HepG2 (cell line): ENCODE data around the gene HLA-F. TPM values are rescaled to one million over a fixed set of nuclear protein-coding genes. Genes with fewer than 3 reads are reported as not detected.

Experiments used
- ARID2 ChIP-seq: sonication (generic); formaldehyde crosslinking; IDR thresholded peaks from 2 replicates; pipeline ENCODE4 v1.8.1; 2022; ENCODE audit warnings: mild to moderate bottlenecking, missing genetic modification reagents, borderline replicate concordance
- HMG20B ChIP-seq: conservative IDR thresholded peaks from 2 replicates; pipeline ENCODE4 v1.6.1; 2016; ENCODE audit warnings: missing genetic modification reagents, missing compliant biosample characterization
- MTF2 ChIP-seq: sonication (generic); formaldehyde crosslinking; IDR thresholded peaks from 2 replicates; pipeline ENCODE4 v1.5.0; 2020; ENCODE audit warnings: missing genetic modification reagents, borderline replicate concordance
- NFYB ChIP-seq: sonication (generic); formaldehyde crosslinking; IDR thresholded peaks from 2 replicates; pipeline ENCODE4 v1.4.0; 2020; ENCODE audit warnings: missing genetic modification reagents
- NKX3-1 ChIP-seq: sonication (generic); formaldehyde crosslinking; IDR thresholded peaks from 2 replicates; pipeline ENCODE4 v1.5.0; 2020; ENCODE audit warnings: missing genetic modification reagents
- POGZ ChIP-seq: sonication (generic); formaldehyde crosslinking; IDR thresholded peaks from 2 replicates; pipeline ENCODE4 v1.4.0; 2020; ENCODE audit warnings: mild to moderate bottlenecking, missing genetic modification reagents
- RARA ChIP-seq: IDR thresholded peaks from 2 replicates; pipeline ENCODE4 v1.6.1; 2016; ENCODE audit warnings: missing genetic modification reagents, missing compliant biosample characterization
- SETDB1 ChIP-seq: sonication (generic); formaldehyde crosslinking; IDR thresholded peaks from 2 replicates; pipeline ENCODE4 v1.5.1; 2020; ENCODE audit warnings: missing genetic modification reagents, mild to moderate bottlenecking, borderline replicate concordance
- TARDBP ChIP-seq: sonication (generic); formaldehyde crosslinking; IDR thresholded peaks from 2 replicates; pipeline ENCODE4 v1.8.0; 2022; ENCODE audit warnings: mild to moderate bottlenecking, missing genetic modification reagents
- TGIF2 ChIP-seq: IDR thresholded peaks from 2 replicates; pipeline ENCODE4 v1.6.1; 2016; ENCODE audit warnings: control low read depth, missing compliant biosample characterization
- THAP8 ChIP-seq: sonication (generic); formaldehyde crosslinking; IDR thresholded peaks from 2 replicates; pipeline ENCODE4 v1.5.1; 2020; ENCODE audit warnings: missing genetic modification reagents, mild to moderate bottlenecking, borderline replicate concordance
- ZBTB39 ChIP-seq: sonication (generic); formaldehyde crosslinking; IDR thresholded peaks from 2 replicates; pipeline ENCODE4 v1.5.0; 2020; ENCODE audit warnings: missing genetic modification reagents
- ZFP36L1 ChIP-seq: sonication (generic); formaldehyde crosslinking; IDR thresholded peaks from 2 replicates; pipeline ENCODE4 v1.8.0; 2022; ENCODE audit warnings: mild to moderate bottlenecking, missing genetic modification reagents, moderate library complexity
- ZNF430 ChIP-seq: sonication (generic); formaldehyde crosslinking; IDR thresholded peaks from 2 replicates; pipeline ENCODE4 v1.9.0; 2021; ENCODE audit warnings: mild to moderate bottlenecking, missing genetic modification reagents
- ZNF564 ChIP-seq: sonication (generic); formaldehyde crosslinking; IDR thresholded peaks from 2 replicates; pipeline ENCODE4 v1.8.1; 2023; ENCODE audit warnings: mild to moderate bottlenecking, missing genetic modification reagents
- ZNF576 ChIP-seq: sonication (generic); formaldehyde crosslinking; IDR thresholded peaks from 2 replicates; pipeline ENCODE4 v1.4.0; 2020; ENCODE audit warnings: mild to moderate bottlenecking, missing genetic modification reagents
- ZNF749 ChIP-seq: sonication (generic); formaldehyde crosslinking; IDR thresholded peaks from 2 replicates; pipeline ENCODE4 v1.8.0; 2022; ENCODE audit warnings: mild to moderate bottlenecking, missing genetic modification reagents, moderate library complexity, borderline replicate concordance
- ZNF775 ChIP-seq: sonication (generic); formaldehyde crosslinking; IDR thresholded peaks from 2 replicates; pipeline ENCODE4 v1.4.0; 2020; ENCODE audit warnings: missing genetic modification reagents, mild to moderate bottlenecking, moderate library complexity, borderline replicate concordance
- ZNF776 ChIP-seq: sonication (generic); formaldehyde crosslinking; IDR thresholded peaks from 2 replicates; pipeline ENCODE4 v1.4.0; 2020; ENCODE audit warnings: mild to moderate bottlenecking, missing genetic modification reagents
- ZNF784 ChIP-seq: sonication (generic); formaldehyde crosslinking; IDR thresholded peaks from 2 replicates; pipeline ENCODE4 v1.5.1; 2020; ENCODE audit warnings: missing genetic modification reagents, mild to moderate bottlenecking, borderline replicate concordance
- polyA plus RNA-seq, 8 experiments: library from polyadenylated mRNA; depleted of rRNA in 3 of 8; stranded (reverse) in 7 of 8; unstranded in 1 of 8; fragments of >200 nt; fragmentation: Illumina TruSeq in 4 of 8; extraction: Trizol in 4 of 8; gene quantifications; 2 replicates each; pipeline versions ENCODE4 v1.2.1 to v1.2.3, GENCODE V29; 2011 to 2016; ENCODE audit warnings: low read depth in 4 of 8, missing spikeins in 1 of 8, mixed read lengths in 1 of 8; ENCODE audit not compliant: insufficient read depth in 1 of 8
- total RNA-seq, 5 experiments: library from RNA; depleted of rRNA; stranded (reverse); fragments of >200 nt; fragmentation: Illumina TruSeq; extraction: Trizol; gene quantifications; 2 replicates each; pipeline ENCODE4 v1.2.3, GENCODE V29; 2016; ENCODE audit warnings: low read depth in 1 of 5
- TF ChIP-seq, protein P1 (sequence below): sonication (generic); formaldehyde crosslinking; IDR thresholded peaks from 2 replicates; pipeline ENCODE4 v1.5.1; 2020; ENCODE audit warnings: mild to moderate bottlenecking, moderate library complexity, missing genetic modification reagents
- TF ChIP-seq, protein P2 (sequence below): sonication (generic); formaldehyde crosslinking; IDR thresholded peaks from 2 replicates; pipeline ENCODE4 v1.8.1; 2023; ENCODE audit warnings: mild to moderate bottlenecking, missing genetic modification reagents

HLA-F gene
- total and polyA plus RNA-seq, 2 of the 13 experiments (the other 11 are each of a cell fraction or from before 2014, with no cell fraction given) = 6.0 to 6.1 TPM

GRCh38 chr6:29748391-29749307 is 25.4 kb downstream of the HLA-F start (continued):
- TF ChIP-seq, protein P1, sequence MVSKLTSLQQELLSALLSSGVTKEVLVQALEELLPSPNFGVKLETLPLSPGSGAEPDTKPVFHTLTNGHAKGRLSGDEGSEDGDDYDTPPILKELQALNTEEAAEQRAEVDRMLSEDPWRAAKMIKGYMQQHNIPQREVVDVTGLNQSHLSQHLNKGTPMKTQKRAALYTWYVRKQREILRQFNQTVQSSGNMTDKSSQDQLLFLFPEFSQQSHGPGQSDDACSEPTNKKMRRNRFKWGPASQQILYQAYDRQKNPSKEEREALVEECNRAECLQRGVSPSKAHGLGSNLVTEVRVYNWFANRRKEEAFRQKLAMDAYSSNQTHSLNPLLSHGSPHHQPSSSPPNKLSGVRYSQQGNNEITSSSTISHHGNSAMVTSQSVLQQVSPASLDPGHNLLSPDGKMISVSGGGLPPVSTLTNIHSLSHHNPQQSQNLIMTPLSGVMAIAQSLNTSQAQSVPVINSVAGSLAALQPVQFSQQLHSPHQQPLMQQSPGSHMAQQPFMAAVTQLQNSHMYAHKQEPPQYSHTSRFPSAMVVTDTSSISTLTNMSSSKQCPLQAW (CRISPR knock-in tag) = peak; percentile 27; the same call in 1 of the 2 replicates
- TF ChIP-seq ZNF564 (CRISPR knock-in tag) = peak; percentile 85
- peak; percentile 24; the same call in 1 of the 2 replicates for TF ChIP-seq TGIF2
- TF ChIP-seq RARA (CRISPR knock-in tag) = no peak
- TF ChIP-seq ZBTB39 (CRISPR knock-in tag) = no peak
- TF ChIP-seq ARID2 (CRISPR knock-in tag) = peak; percentile 76; the same call in 1 of the 2 replicates
- TF ChIP-seq THAP8 (CRISPR knock-in tag) = peak; percentile 78
- no peak for TF ChIP-seq ZNF749 (CRISPR knock-in tag)
- peak; percentile 69 for TF ChIP-seq POGZ
- no peak for TF ChIP-seq MTF2 (CRISPR knock-in tag)
- TF ChIP-seq NFYB (CRISPR knock-in tag) = peak; percentile 90
- no peak for TF ChIP-seq ZNF775 (CRISPR knock-in tag)
- 0 out of 2 replicates have a peak, but pooled peaks have one; percentile 25 for TF ChIP-seq ZNF430 (CRISPR knock-in tag)
- no peak for TF ChIP-seq HMG20B (CRISPR knock-in tag)
- no peak for TF ChIP-seq NKX3-1 (CRISPR knock-in tag)
- TF ChIP-seq TARDBP = peak; percentile 22; the same call in 1 of the 2 replicates
- TF ChIP-seq ZFP36L1 (CRISPR knock-in tag) = no peak
- peak; percentile 79; the same call in 1 of the 2 replicates for TF ChIP-seq ZNF576
- no peak for TF ChIP-seq SETDB1 (CRISPR knock-in tag)
- TF ChIP-seq, protein P2, sequence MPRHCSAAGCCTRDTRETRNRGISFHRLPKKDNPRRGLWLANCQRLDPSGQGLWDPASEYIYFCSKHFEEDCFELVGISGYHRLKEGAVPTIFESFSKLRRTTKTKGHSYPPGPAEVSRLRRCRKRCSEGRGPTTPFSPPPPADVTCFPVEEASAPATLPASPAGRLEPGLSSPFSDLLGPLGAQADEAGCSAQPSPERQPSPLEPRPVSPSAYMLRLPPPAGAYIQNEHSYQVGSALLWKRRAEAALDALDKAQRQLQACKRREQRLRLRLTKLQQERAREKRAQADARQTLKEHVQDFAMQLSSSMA (CRISPR knock-in tag) = 0 out of 2 replicates have a peak, but pooled peaks have one; percentile 60
- 0 out of 2 replicates have a peak, but pooled peaks have one; percentile 70 for TF ChIP-seq ZNF784 (CRISPR knock-in tag)
- TF ChIP-seq ZNF776 = peak; percentile 85; the same call in 1 of the 2 replicates
